Activated T-helper 1 cell treated with anti-CD3 and anti-CD28 coated beads, Interleukin-12 subunit alpha, Interleukin-12 subunit beta, Interleukin-2, Interleukin-4 antibody, amounts not matched to agents 30 ng/mL and 10 ng/mL and 1 ng/mL, durations not matched to agents 14 hours and 24 hours and 36 hours (primary cell): ENCODE results near the gene TNFAIP8L1. TPM values are rescaled to one million over a fixed set of nuclear protein-coding genes. Genes with fewer than 3 reads are reported as not detected.
"Not testable (repeated sequence)": the region's sequence is repeated elsewhere in the genome, so short reads cannot be mapped to it uniquely, and the experiment has no call there.

Experiments
- DNase-seq: peaks from one replicate; pipeline ENCODE4 v3.0.0; 2021; ENCODE audit warnings: low spot score
- H3K27ac Mint-ChIP-seq: one replicate; pipeline ENCODE4 v1.8.0; 2021; ENCODE audit warnings: mild to moderate bottlenecking, mixed read lengths
- H3K27me3 Mint-ChIP-seq: one replicate; pipeline ENCODE4 v1.8.0; 2022; ENCODE audit warnings: mild to moderate bottlenecking, moderate library complexity, mixed read lengths; ENCODE audit not compliant: insufficient read depth
- H3K36me3 Mint-ChIP-seq: one replicate; pipeline ENCODE4 v1.8.0; 2021; ENCODE audit warnings: low read depth, mixed read lengths
- H3K4me1 Mint-ChIP-seq: one replicate; pipeline ENCODE4 v1.8.0; 2021; ENCODE audit warnings: low read depth, mixed read lengths
- H3K4me3 Mint-ChIP-seq: one replicate; pipeline ENCODE4 v1.8.0; 2021; ENCODE audit warnings: mild to moderate bottlenecking, moderate library complexity, mixed read lengths
- H3K9me3 Mint-ChIP-seq: one replicate; pipeline ENCODE4 v1.8.0; 2021; ENCODE audit warnings: mixed read lengths
- intact Hi-C: fragments of 100-400 bp; cut with micrococcal nuclease; formaldehyde crosslinking; loops from one replicate; pipeline ENCODE4 v1.15.1; 2024
- total RNA-seq: library from RNA; stranded (reverse); gene quantifications from 2 replicates; pipeline ENCODE4 v1.2.3, GENCODE V29; 2022

Gene TNFAIP8L1
- total RNA-seq, 1 donor from 2014 or later, result 13.2 TPM

- H3K4me1 Mint-ChIP-seq, H3K4me3 Mint-ChIP-seq, intact Hi-C loops, DNase-seq, H3K9me3 Mint-ChIP-seq, H3K27ac Mint-ChIP-seq, H3K27me3 Mint-ChIP-seq: not testable (repeated sequence)
- peaks cover 18% of the 10 kb centered on the region for H3K36me3 Mint-ChIP-seq
Measured at GRCh38 chr19:4680021-4680420, 40.7 kb downstream of the TNFAIP8L1 start.

GRCh38 chr19:4682417-4683200, 43.3 kb downstream of the TNFAIP8L1 start:
- no peak overlapping the region for H3K27ac Mint-ChIP-seq

GRCh38 chr19:4684312-4685095, 45.2 kb downstream of the TNFAIP8L1 start:
- Mint-ChIP-seq H3K27me3 (no peaks in the 10 kb centered on the region), H3K4me1 (no peaks in the 10 kb centered on the region), H3K4me3 (no peak overlapping the region), H3K9me3 (no peaks in the 10 kb centered on the region), H3K27ac (no peak overlapping the region), H3K36me3 (peaks cover 11% of the 10 kb centered on the region)
- no peak for DNase-seq
- intact Hi-C loops, result no loop called here

More at GRCh38 chr19:4682417-4683200, 43.3 kb downstream of the TNFAIP8L1 start:
- Mint-ChIP-seq H3K4me1 (no peaks in the 10 kb centered on the region), H3K27me3 (no peaks in the 10 kb centered on the region), H3K9me3 (no peaks in the 10 kb centered on the region), H3K4me3 (no peak overlapping the region), H3K36me3 (peaks cover 18% of the 10 kb centered on the region)
- intact Hi-C loops, result no loop called here
- DNase-seq, result no peak

GRCh38 chr19:4686700-4687099, 47.4 kb downstream of the TNFAIP8L1 start:
- Mint-ChIP-seq H3K4me1 (no peaks in the 10 kb centered on the region), H3K4me3 (no peak overlapping the region), H3K27ac (no peak overlapping the region), H3K27me3 (no peaks in the 10 kb centered on the region), H3K36me3 (peaks cover 14% of the 10 kb centered on the region), H3K9me3 (no peaks in the 10 kb centered on the region)
- DNase-seq, result no peak
- intact Hi-C loops, result no loop called here

GRCh38 chr19:4687396-4687795, 48.1 kb downstream of the TNFAIP8L1 start:
- intact Hi-C loops, result no loop called here
- Mint-ChIP-seq H3K4me3 (no peak overlapping the region), H3K9me3 (no peaks in the 10 kb centered on the region), H3K27me3 (no peaks in the 10 kb centered on the region), H3K4me1 (no peaks in the 10 kb centered on the region), H3K27ac (no peak overlapping the region), H3K36me3 (peaks cover 18% of the 10 kb centered on the region)
- DNase-seq, result no peak

- intact Hi-C loops, result no loop called here
- H3K4me3 Mint-ChIP-seq, result no peak overlapping the region
- DNase-seq, result no peak
- no peak overlapping the region for H3K27ac Mint-ChIP-seq
- no peaks in the 10 kb centered on the region for H3K4me1 Mint-ChIP-seq
- H3K9me3 Mint-ChIP-seq, result no peaks in the 10 kb centered on the region
- peaks cover 21% of the 10 kb centered on the region for H3K36me3 Mint-ChIP-seq
- H3K27me3 Mint-ChIP-seq, result no peaks in the 10 kb centered on the region
Measured at GRCh38 chr19:4688587-4688986, 49.3 kb downstream of the TNFAIP8L1 start.

GRCh38 chr19:4689403-4689802, 50.1 kb downstream of the TNFAIP8L1 start:
- no peak for DNase-seq
- intact Hi-C loops, result no loop called here
- Mint-ChIP-seq H3K36me3 (peaks cover 21% of the 10 kb centered on the region), H3K27ac (no peak overlapping the region), H3K27me3 (no peaks in the 10 kb centered on the region), H3K9me3 (no peaks in the 10 kb centered on the region), H3K4me3 (no peak overlapping the region), H3K4me1 (no peaks in the 10 kb centered on the region)

- intact Hi-C loops, result no loop called here
Measured at GRCh38 chr19:4690361-4690760, 51.0 kb downstream of the TNFAIP8L1 start.

GRCh38 chr19:4691373-4691772, 52.1 kb downstream of the TNFAIP8L1 start:
- no peak for DNase-seq
- H3K36me3 Mint-ChIP-seq, result peaks cover 24% of the 10 kb centered on the region
- H3K27me3 Mint-ChIP-seq, result no peaks in the 10 kb centered on the region
- intact Hi-C loops, result no loop called here
- no peak overlapping the region for H3K4me3 Mint-ChIP-seq
- H3K27ac Mint-ChIP-seq, result no peak overlapping the region
- H3K9me3 Mint-ChIP-seq, result no peaks in the 10 kb centered on the region
- H3K4me1 Mint-ChIP-seq, result no peaks in the 10 kb centered on the region

More at GRCh38 chr19:4690361-4690760, 51.0 kb downstream of the TNFAIP8L1 start:
- Mint-ChIP-seq H3K27ac (no peak overlapping the region), H3K36me3 (peaks cover 24% of the 10 kb centered on the region), H3K4me1 (no peaks in the 10 kb centered on the region), H3K9me3 (no peaks in the 10 kb centered on the region), H3K27me3 (no peaks in the 10 kb centered on the region), H3K4me3 (no peak overlapping the region)
- DNase-seq, result no peak

DNA sequence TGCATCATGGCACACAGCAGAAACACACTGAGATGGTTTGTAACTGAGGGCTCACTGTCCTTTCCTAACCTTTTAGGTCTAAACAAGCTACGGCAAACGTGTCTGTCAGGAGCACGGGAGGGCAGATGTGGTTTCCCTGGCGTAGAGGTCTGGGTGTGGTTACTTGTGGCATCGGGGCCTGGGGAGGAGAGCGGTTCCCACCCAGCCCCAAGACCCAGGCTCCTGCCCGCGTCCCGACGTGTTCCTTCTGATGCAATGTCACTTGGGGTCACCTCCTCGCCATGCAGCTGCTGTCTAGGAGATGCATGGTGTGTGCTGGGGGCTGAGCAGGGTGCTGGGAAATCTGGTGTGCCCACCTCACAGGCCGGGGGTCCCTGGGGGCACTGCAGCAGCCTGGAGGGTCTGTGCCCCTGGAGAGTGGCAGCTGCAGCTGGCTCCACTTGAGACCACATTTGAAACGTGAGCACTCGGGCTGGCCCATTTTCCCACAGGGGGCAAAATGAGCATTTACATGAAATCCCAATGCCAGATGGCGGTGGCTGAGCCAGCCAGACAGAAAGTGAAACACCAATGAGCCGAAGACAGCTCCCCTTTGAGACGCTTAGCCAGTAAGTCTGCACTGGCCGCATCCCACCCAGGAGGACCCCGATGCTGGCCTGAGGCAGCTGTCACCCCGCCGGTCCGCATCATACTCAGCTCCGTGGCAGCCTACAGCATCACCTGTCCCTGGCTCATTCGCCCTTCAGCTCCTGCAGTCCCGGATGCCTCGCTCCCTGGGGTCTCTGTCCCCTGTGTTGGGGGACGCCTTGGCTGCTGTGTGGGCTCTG, 53.1 kb downstream of the TNFAIP8L1 start:
- H3K27ac Mint-ChIP-seq, result no peak overlapping the region
- intact Hi-C loops, result no loop called here

DNA sequence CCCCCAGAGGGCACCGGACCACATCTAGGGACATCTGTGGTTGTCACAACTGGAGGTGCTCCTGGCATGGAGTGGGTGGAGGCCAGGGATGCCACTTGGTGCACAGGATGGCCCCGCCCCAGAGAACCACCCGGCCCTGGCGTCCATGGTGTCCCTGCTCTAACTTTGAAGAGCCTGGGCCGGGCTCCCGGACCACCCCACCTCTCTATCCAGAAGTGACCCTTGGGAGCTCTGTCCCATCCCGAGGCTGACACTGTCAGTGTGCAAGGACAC, 53.7 kb downstream of the TNFAIP8L1 start:
- intact Hi-C loops, result no loop called here
- DNase-seq, result no peak
- Mint-ChIP-seq H3K27ac (no peak overlapping the region), H3K4me1 (no peaks in the 10 kb centered on the region), H3K27me3 (no peaks in the 10 kb centered on the region), H3K36me3 (peaks cover 27% of the 10 kb centered on the region), H3K9me3 (no peaks in the 10 kb centered on the region), H3K4me3 (no peak overlapping the region)

More for the DNA sequence above, 53.1 kb downstream of the TNFAIP8L1 start:
- Mint-ChIP-seq H3K36me3 (peaks cover 27% of the 10 kb centered on the region), H3K4me3 (no peak overlapping the region), H3K4me1 (no peaks in the 10 kb centered on the region), H3K9me3 (no peaks in the 10 kb centered on the region), H3K27me3 (no peaks in the 10 kb centered on the region)
- DNase-seq, result no peak

- H3K27me3 Mint-ChIP-seq, result no peaks in the 10 kb centered on the region
- no peak overlapping the region for H3K4me3 Mint-ChIP-seq
- no peaks in the 10 kb centered on the region for H3K9me3 Mint-ChIP-seq
- no peak for DNase-seq
- H3K27ac Mint-ChIP-seq, result no peak overlapping the region
- H3K4me1 Mint-ChIP-seq, result no peaks in the 10 kb centered on the region
- H3K36me3 Mint-ChIP-seq, result peaks cover 27% of the 10 kb centered on the region
- intact Hi-C loops, result no loop called here
Measured at GRCh38 chr19:4693471-4694121, 54.3 kb downstream of the TNFAIP8L1 start.
